Brain pericyte (primary cell): ENCODE data around the gene PPP1R2.

Experiments
- DNase-seq: peaks from one replicate; pipeline ENCODE4 v3.0.0-alpha.2; 2012; ENCODE audit warnings: low read depth, low spot score

Gene PPP1R2

DNA sequence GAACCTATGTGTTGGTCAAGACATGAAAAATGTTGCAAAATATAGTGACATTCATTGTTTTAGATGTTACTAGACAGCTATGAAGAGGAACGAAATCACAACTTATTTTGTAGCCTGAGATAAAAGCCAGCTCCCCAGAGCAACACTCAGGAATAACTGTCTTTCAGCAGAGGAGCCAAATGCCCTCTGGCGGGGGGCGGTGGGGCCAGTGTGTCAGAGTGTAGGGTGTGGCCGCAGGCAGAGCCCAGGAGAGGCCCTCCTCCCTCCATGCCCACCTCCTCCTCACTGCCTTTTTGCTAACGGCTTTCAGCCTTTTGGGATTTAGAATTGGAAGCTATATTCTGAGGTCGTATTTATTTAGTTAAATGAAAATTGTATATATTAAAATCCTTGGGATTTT lies 23.7 kb upstream of the PPP1R2 start:
- no peak for DNase-seq

DNA sequence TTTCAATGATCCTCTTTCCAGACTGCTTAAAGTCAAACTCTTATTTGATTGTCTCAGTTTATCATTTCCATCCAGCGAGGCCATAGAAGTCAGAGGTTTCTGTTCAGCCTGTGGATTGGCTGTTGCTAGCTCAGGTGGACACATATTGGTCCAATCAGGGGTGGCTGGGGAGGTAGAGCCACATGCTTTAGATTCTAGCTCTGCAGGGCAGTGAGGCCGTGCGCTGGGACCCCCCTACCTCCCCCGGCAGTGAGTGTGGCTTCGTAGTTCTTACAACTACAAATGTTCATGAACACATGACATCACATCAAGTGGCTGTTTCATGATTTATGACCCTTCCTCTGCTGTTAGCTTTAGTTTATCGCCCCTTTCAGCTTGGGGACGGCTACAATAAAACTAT lies 22.6 kb upstream of the PPP1R2 start:
- DNase-seq, result no peak

DNA sequence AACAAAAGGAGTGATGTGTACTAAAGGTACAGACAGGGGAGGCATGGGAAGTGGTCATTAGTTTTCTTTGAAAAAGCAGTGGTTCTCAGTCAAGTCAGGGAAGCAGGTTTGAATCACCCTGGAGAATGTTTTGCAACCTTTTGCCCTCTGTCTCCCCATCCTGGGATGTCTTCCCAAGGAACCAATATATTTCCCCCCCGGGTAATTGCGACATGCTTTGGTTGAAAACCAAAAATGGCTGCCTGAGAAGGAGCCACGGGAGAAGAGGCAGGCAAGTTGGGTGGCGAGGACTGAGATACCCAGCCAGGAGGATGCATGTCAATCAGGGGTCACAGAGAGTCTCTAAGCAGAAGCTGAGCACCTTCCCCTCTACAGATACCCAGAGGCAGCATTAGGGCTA lies 20.2 kb upstream of the PPP1R2 start:
- no peak for DNase-seq

- no peak for DNase-seq
These were observed 16.7 kb upstream of the PPP1R2 start for GRCh38 chr3:195559723-195560409.

GRCh38 chr3:195558602-195559001 lies 15.5 kb upstream of the PPP1R2 start:
- no peak for DNase-seq

GRCh38 chr3:195557322-195557721 lies 14.2 kb upstream of the PPP1R2 start:
- no peak for DNase-seq

GRCh38 chr3:195556390-195556789 lies 13.3 kb upstream of the PPP1R2 start:
- no peak for DNase-seq

DNA sequence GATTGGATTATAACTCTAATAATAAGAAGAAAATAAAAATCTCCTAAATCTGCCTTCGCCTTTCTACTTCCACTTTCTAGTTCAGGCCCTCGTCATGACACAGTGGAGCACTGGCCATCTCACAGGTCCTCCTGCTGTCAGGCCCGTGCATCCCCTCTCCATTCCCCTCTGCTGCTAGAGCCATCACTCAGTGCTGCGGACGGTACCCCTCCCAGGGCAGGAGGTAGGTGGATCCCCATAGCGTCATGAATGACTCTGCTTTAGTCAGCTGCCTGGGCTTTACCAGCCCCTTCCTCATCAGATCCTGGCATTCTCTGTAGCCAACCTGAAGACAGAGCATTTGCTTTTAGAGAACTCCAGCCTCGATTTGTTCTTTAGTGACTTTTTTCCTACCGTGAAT lies 12.0 kb upstream of the PPP1R2 start:
- no peak for DNase-seq

- no peak for DNase-seq
These were observed 11.3 kb upstream of the PPP1R2 start for GRCh38 chr3:195554458-195554857.

DNA sequence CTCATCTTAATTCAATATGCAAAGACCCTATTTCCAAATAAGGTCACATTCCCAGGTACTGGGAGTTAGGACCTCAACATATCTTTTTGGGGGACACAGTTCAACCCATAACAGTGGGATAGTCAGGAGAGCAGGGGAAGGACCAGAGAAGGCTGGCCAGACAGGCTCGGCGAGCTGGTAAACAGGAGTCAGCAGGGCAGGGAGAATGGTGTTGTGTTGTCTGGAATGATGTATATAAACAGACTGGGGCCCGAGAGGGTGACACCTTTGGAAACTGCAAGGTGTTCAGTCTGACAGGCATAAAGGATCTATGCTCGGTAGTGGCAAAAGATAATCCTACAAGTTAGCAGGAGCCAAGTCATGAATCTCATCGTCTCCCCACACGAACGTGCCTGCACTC lies 10.1 kb upstream of the PPP1R2 start:
- no peak for DNase-seq

DNA sequence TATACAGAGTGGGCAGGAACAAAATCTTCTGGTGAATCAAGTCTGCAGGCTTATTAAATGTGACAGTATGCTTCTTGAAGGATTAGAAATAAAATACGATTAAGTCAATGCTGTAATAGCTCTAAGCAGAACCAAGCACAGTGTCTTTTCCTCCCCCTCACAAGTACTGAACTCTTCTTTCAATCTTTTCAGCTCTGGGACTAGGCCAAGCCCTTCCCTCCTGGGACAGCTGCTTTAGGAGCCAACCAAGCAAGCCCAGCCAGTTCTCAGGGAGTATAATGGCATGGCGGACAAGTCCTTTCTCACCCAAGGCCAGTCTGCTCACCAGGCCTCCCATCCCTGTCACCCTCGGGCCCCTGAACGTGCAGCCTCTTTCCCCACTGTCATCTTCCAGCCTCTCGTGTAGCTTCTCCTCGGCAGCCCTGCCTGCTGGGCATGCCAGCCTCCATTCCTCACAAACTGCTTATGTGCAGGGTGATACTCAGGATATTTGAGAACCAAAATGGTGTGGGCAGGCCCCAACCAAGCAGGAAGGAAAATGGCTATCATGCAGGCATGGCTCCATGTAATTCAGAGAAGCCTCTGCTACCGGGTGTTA lies 8.4 kb upstream of the PPP1R2 start:
- DNase-seq, result no peak

GRCh38 chr3:195550723-195551122 lies 7.6 kb upstream of the PPP1R2 start:
- no peak for DNase-seq

- no peak for DNase-seq
These were observed 6.9 kb upstream of the PPP1R2 start for GRCh38 chr3:195549931-195550519.

DNA sequence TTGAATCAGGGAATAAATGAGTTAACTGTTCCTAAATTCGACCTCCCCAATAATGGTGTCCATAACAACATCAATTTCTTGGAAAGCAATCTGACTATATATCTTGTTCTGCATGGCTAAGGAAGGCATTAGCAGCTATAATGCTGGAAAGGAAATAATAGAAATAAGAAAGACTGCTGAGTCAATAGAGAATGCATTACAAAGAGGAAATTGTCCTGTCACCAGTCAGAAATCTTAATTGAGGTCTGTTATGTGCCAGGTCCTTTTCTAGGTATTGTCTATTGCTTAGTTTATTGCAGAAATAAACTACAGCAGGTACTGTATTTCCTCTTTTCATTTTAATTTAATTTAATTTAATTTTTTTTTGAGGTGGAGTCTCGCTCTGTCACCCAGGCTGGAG lies 5.9 kb upstream of the PPP1R2 start:
- no peak for DNase-seq

DNA sequence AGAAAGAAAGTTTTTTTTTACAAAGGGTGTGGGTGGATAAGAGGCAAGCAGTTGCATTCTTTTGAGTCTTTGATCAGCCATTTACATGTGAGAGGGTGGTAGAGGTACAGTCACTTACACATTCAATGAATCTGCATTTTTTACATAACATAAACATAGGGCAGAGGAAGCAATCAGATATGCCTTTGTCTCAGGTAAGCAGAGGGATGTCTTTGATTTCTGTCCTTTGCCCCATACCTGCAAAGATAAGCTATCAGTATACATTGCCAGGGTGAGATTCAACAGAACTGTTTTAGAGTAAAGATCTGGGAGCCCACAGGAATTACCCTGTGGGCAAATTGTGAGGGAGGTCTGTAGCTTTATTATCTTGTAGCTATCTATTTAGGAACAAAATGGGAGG lies 5.4 kb upstream of the PPP1R2 start:
- no peak for DNase-seq

DNA sequence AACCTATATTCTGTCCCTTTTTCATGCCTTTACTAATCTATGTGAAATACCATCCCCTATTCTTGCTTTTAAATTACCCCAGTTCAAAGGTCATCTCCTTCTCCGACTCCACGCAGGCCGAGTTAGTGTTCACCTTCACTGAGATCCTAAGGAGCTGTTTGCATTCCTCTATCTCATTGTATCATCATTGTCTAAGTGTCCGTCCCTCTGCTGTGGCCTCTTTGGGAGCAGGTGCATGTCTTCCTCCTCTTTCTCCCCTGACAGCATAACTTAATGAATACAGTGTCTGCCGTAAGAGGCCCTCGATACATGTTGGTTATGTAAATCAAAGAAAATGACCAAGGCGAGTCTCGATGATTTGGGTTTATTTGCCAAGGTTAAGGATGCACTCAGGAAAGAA lies 4.9 kb upstream of the PPP1R2 start:
- DNase-seq, result no peak

DNA sequence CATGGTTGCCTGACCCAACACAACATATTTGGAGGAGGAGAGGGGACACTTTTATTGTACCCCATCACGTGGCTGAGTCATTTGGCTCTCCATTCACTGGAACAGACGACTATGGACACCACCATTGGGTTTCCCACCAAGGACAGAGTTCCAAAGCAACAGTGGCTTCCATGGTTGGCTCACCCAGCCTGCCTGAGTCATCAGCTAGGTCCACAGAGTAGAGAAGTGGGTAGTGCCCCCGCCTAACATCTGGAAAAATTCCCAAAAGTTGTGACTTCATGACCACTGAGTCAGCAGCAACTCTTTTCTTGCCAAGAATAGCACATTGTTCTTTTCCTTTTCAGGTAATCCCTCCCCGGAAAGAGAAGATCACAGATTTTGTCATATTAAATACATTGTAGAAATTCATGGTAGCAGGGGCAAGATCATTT lies 3.0 kb upstream of the PPP1R2 start:
- DNase-seq, result no peak

- no peak for DNase-seq
These were observed 1.5 kb upstream of the PPP1R2 start for GRCh38 chr3:195544634-195545033.

GRCh38 chr3:195544230-195544536 lies 1.1 kb upstream of the PPP1R2 start:
- no peak for DNase-seq

GRCh38 chr3:195543500-195544229 lies 540 bp upstream of the PPP1R2 start:
- DNase-seq, result no peak

GRCh38 chr3:195542316-195542697 lies 818 bp downstream of the PPP1R2 start:
- no peak for DNase-seq

DNA sequence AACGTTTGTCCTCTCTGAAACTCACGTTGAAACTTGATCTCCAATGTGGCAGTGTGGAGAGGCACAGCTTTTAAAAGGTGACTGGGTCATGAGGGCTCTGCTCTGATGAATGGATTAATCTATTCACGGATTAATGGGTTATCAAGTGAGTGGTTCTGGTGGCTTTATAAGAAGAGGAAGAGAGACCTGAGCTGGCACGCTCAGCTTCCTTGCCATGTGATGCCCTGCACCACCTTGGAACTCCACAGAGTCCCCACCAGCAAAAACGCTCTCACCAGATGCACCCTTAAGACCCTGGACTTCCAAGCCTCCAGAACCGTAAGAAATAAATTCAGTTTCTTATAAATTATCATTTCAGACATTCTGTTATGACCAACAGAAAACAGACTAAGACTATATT lies 2.6 kb downstream of the PPP1R2 start:
- no peak for DNase-seq

DNA sequence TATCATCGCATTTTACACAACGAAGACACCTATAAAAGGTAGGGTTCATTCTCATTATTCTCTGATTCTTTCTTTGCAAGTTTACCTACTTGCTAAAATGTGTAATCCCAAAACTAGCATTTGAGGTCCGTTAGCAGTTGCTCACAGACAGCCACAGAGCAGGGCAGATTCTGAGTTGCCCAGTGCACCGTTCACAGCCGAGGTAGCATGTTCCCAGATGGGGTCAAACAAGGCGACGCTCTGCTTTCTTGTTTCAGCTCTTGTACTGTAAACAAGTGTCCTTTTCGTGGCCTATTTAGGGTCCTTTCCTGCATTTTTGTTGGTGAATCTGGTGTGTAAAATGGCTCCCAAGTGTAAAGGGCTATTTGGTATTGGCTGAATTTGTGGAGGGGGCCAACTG lies 3.1 kb downstream of the PPP1R2 start:
- no peak for DNase-seq
